ENCODE data around the gene UROC1.

UROC1 gene

GRCh38 chr3:126495786-126496185 is 21.8 kb downstream of the UROC1 start:
- H3K4ac ChIP-seq (ENCODE audit: low read length) = no peak overlapping the region
- H3K27me3 ChIP-seq (ENCODE audit: control insufficient read depth in 3 of 3, insufficient read depth in 3 of 3, low read depth in 1 of 3, low read length in 3 of 3) = peaks cover 0 to 6% (median 0%) of the 10 kb centered on the region in 3 experiments
- H3K14ac ChIP-seq (ENCODE audit: low read length) = no peak overlapping the region
- H3K18ac ChIP-seq (ENCODE audit: low read length) = no peak overlapping the region
- H2BK12ac ChIP-seq (ENCODE audit: low read length) = no peak overlapping the region
- H3K9me3 ChIP-seq (replicated peaks in 1 of 2; ENCODE audit: control insufficient read depth in 2 of 2, insufficient read depth in 1 of 2, low read depth in 1 of 2, low read length in 2 of 2) = no peaks in the 10 kb centered on the region
- H3K4me2 ChIP-seq (ENCODE audit: insufficient read depth, low read length, poor library complexity, severe bottlenecking) = no peak overlapping the region
- H2AFZ ChIP-seq (ENCODE audit: low read length) = no peak overlapping the region
- H3K79me1 ChIP-seq (ENCODE audit: low read depth, low read length) = no peaks in the 10 kb centered on the region
- no peak overlapping the region for H2BK15ac ChIP-seq (ENCODE audit: low read length)
- H4K8ac ChIP-seq (ENCODE audit: low read depth, low read length) = no peak overlapping the region
- H3K4me3 ChIP-seq (ENCODE audit: low read length in 2 of 2) = no peak overlapping the region
- no peak overlapping the region for H3K27ac ChIP-seq (replicated peaks; ENCODE audit: low read length)
- H3K23ac ChIP-seq (ENCODE audit: low read depth, low read length, poor library complexity) = no peak overlapping the region
- H4K91ac ChIP-seq (ENCODE audit: low read depth, low read length, poor library complexity) = no peak overlapping the region
- DNase-seq (ENCODE audit: low spot score) = no peak
- no peak overlapping the region for H2AK5ac ChIP-seq (ENCODE audit: low read depth, low read length)
- H3K36me3 ChIP-seq (replicated peaks in 1 of 2; ENCODE audit: control insufficient read depth in 2 of 2, insufficient read depth in 2 of 2, low read length in 2 of 2) = no peaks in the 10 kb centered on the region
- H3K9ac ChIP-seq (ENCODE audit: low read depth, low read length, poor library complexity) = no peak overlapping the region
- H3K4me1 ChIP-seq (ENCODE audit: control insufficient read depth in 2 of 2, insufficient read depth in 1 of 2, low read depth in 1 of 2, low read length in 2 of 2) = peaks cover 9 to 12% of the 10 kb centered on the region in 2 donors
- H2BK5ac ChIP-seq (ENCODE audit: low read length) = no peak overlapping the region
- no CpG with 5 or more reads among the region's 8 CpGs for WGBS, 2 donors (ENCODE audit: extremely low coverage in 2 of 2, insufficient read length in 2 of 2, insufficient replicate concordance in 1 of 2)
- H2BK120ac ChIP-seq (ENCODE audit: low read depth, low read length) = no peak overlapping the region

- no peak overlapping the region for H3K4me3 ChIP-seq (ENCODE audit: low read length in 2 of 2)
- H2BK120ac ChIP-seq (ENCODE audit: low read depth, low read length) = no peak overlapping the region
- H3K27me3 ChIP-seq (ENCODE audit: control insufficient read depth in 3 of 3, insufficient read depth in 3 of 3, low read depth in 1 of 3, low read length in 3 of 3) = peaks cover 0 to 13% (median 0%) of the 10 kb centered on the region in 3 experiments
- H2AK5ac ChIP-seq (ENCODE audit: low read depth, low read length) = no peak overlapping the region
- no peak overlapping the region for H3K9ac ChIP-seq (ENCODE audit: low read depth, low read length, poor library complexity)
- no CpG with 5 or more reads among the region's 6 CpGs for WGBS, 2 donors (ENCODE audit: extremely low coverage in 2 of 2, insufficient read length in 2 of 2, insufficient replicate concordance in 1 of 2)
- H3K79me1 ChIP-seq (ENCODE audit: low read depth, low read length) = no peaks in the 10 kb centered on the region
- no peaks in the 10 kb centered on the region for H3K36me3 ChIP-seq (replicated peaks in 1 of 2; ENCODE audit: control insufficient read depth in 2 of 2, insufficient read depth in 2 of 2, low read length in 2 of 2)
- no peak overlapping the region for H2BK5ac ChIP-seq (ENCODE audit: low read length)
- no peak overlapping the region for H3K27ac ChIP-seq (replicated peaks; ENCODE audit: low read length)
- H3K18ac ChIP-seq (ENCODE audit: low read length) = no peak overlapping the region
- H3K4me2 ChIP-seq (ENCODE audit: insufficient read depth, low read length, poor library complexity, severe bottlenecking) = no peak overlapping the region
- no peak overlapping the region for H2BK12ac ChIP-seq (ENCODE audit: low read length)
- no peaks in the 10 kb centered on the region for H3K9me3 ChIP-seq (replicated peaks in 1 of 2; ENCODE audit: control insufficient read depth in 2 of 2, insufficient read depth in 1 of 2, low read depth in 1 of 2, low read length in 2 of 2)
- no peak overlapping the region for H3K4ac ChIP-seq (ENCODE audit: low read length)
- H3K23ac ChIP-seq (ENCODE audit: low read depth, low read length, poor library complexity) = no peak overlapping the region
- H4K8ac ChIP-seq (ENCODE audit: low read depth, low read length) = no peak overlapping the region
- H2BK15ac ChIP-seq (ENCODE audit: low read length) = peak overlapping the region; percentile 76
- H3K14ac ChIP-seq (ENCODE audit: low read length) = no peak overlapping the region
- no peak for DNase-seq (ENCODE audit: low spot score)
- no peak overlapping the region for H4K91ac ChIP-seq (ENCODE audit: low read depth, low read length, poor library complexity)
- H2AFZ ChIP-seq (ENCODE audit: low read length) = no peak overlapping the region
- H3K4me1 ChIP-seq (ENCODE audit: control insufficient read depth in 2 of 2, insufficient read depth in 1 of 2, low read depth in 1 of 2, low read length in 2 of 2) = peaks cover 6 to 10% of the 10 kb centered on the region in 2 donors
Observed at GRCh38 chr3:126494970-126495230, 22.7 kb downstream of the UROC1 start.

- no peak overlapping the region for H2AFZ ChIP-seq (ENCODE audit: low read length)
- H2BK5ac ChIP-seq (ENCODE audit: low read length) = no peak overlapping the region
- no peak overlapping the region for H3K4me2 ChIP-seq (ENCODE audit: insufficient read depth, low read length, poor library complexity, severe bottlenecking)
- peaks cover 6 to 10% of the 10 kb centered on the region in 2 donors for H3K4me1 ChIP-seq (ENCODE audit: control insufficient read depth in 2 of 2, insufficient read depth in 1 of 2, low read depth in 1 of 2, low read length in 2 of 2)
- no peak overlapping the region for H4K8ac ChIP-seq (ENCODE audit: low read depth, low read length)
- peaks cover 0 to 18% (median 0%) of the 10 kb centered on the region in 3 experiments for H3K27me3 ChIP-seq (ENCODE audit: control insufficient read depth in 3 of 3, insufficient read depth in 3 of 3, low read depth in 1 of 3, low read length in 3 of 3)
- H3K18ac ChIP-seq (ENCODE audit: low read length) = no peak overlapping the region
- H2BK15ac ChIP-seq (ENCODE audit: low read length) = peak overlapping the region; percentile 76
- H3K9me3 ChIP-seq (replicated peaks in 1 of 2; ENCODE audit: control insufficient read depth in 2 of 2, insufficient read depth in 1 of 2, low read depth in 1 of 2, low read length in 2 of 2) = no peaks in the 10 kb centered on the region
- H2BK12ac ChIP-seq (ENCODE audit: low read length) = peak overlapping the region; percentile 76
- H3K23ac ChIP-seq (ENCODE audit: low read depth, low read length, poor library complexity) = peak overlapping the region; percentile 6
- WGBS, 2 donors (ENCODE audit: extremely low coverage in 2 of 2, insufficient read length in 2 of 2, insufficient replicate concordance in 1 of 2) = no CpG with 5 or more reads among the region's 12 CpGs
- H3K4me3 ChIP-seq (ENCODE audit: low read length in 2 of 2) = no peak overlapping the region
- H3K27ac ChIP-seq (replicated peaks; ENCODE audit: low read length) = no peak overlapping the region
- peak overlapping the region; percentile 50 for H3K9ac ChIP-seq (ENCODE audit: low read depth, low read length, poor library complexity)
- H2BK120ac ChIP-seq (ENCODE audit: low read depth, low read length) = no peak overlapping the region
- no peaks in the 10 kb centered on the region for H3K36me3 ChIP-seq (replicated peaks in 1 of 2; ENCODE audit: control insufficient read depth in 2 of 2, insufficient read depth in 2 of 2, low read length in 2 of 2)
- peak overlapping the region; percentile 19 for H4K91ac ChIP-seq (ENCODE audit: low read depth, low read length, poor library complexity)
- no peak overlapping the region for H3K14ac ChIP-seq (ENCODE audit: low read length)
- peak overlapping the region; percentile 23 for H2AK5ac ChIP-seq (ENCODE audit: low read depth, low read length)
- no peak for DNase-seq (ENCODE audit: low spot score)
- H3K79me1 ChIP-seq (ENCODE audit: low read depth, low read length) = no peaks in the 10 kb centered on the region
- H3K4ac ChIP-seq (ENCODE audit: low read length) = no peak overlapping the region
Observed at GRCh38 chr3:126494204-126494969, 23.2 kb downstream of the UROC1 start.

GRCh38 chr3:126493739-126494138 is 23.8 kb downstream of the UROC1 start:
- Histone ChIP-seq H2BK5ac (ENCODE audit: low read length) (no peak overlapping the region), H3K4me3 (ENCODE audit: low read length in 2 of 2) (no peak overlapping the region), H3K4ac (ENCODE audit: low read length) (no peak overlapping the region), H3K18ac (ENCODE audit: low read length) (no peak overlapping the region), H4K8ac (ENCODE audit: low read depth, low read length) (no peak overlapping the region), H4K91ac (ENCODE audit: low read depth, low read length, poor library complexity) (no peak overlapping the region), H3K9me3 (replicated peaks in 1 of 2; ENCODE audit: control insufficient read depth in 2 of 2, insufficient read depth in 1 of 2, low read depth in 1 of 2, low read length in 2 of 2) (no peaks in the 10 kb centered on the region), H3K36me3 (replicated peaks in 1 of 2; ENCODE audit: control insufficient read depth in 2 of 2, insufficient read depth in 2 of 2, low read length in 2 of 2) (no peaks in the 10 kb centered on the region), H3K14ac (ENCODE audit: low read length) (no peak overlapping the region), H3K27me3 (ENCODE audit: control insufficient read depth in 3 of 3, insufficient read depth in 3 of 3, low read depth in 1 of 3, low read length in 3 of 3) (peaks cover 0 to 23% (median 0%) of the 10 kb centered on the region in 3 experiments), H2BK12ac (ENCODE audit: low read length) (no peak overlapping the region), H3K79me1 (ENCODE audit: low read depth, low read length) (no peaks in the 10 kb centered on the region), H2BK120ac (ENCODE audit: low read depth, low read length) (no peak overlapping the region), H3K4me2 (ENCODE audit: insufficient read depth, low read length, poor library complexity, severe bottlenecking) (no peak overlapping the region), H2BK15ac (ENCODE audit: low read length) (no peak overlapping the region), H3K4me1 (ENCODE audit: control insufficient read depth in 2 of 2, insufficient read depth in 1 of 2, low read depth in 1 of 2, low read length in 2 of 2) (peaks cover 4 to 10% of the 10 kb centered on the region in 2 donors), H3K23ac (ENCODE audit: low read depth, low read length, poor library complexity) (no peak overlapping the region), H3K27ac (replicated peaks; ENCODE audit: low read length) (no peak overlapping the region), H2AK5ac (ENCODE audit: low read depth, low read length) (no peak overlapping the region), H2AFZ (ENCODE audit: low read length) (no peak overlapping the region), H3K9ac (ENCODE audit: low read depth, low read length, poor library complexity) (no peak overlapping the region)
- WGBS, 2 donors (ENCODE audit: extremely low coverage in 2 of 2, insufficient read length in 2 of 2, insufficient replicate concordance in 1 of 2) = no CpG with 5 or more reads among the region's 9 CpGs
- no peak for DNase-seq (ENCODE audit: low spot score)
